Neural cell (in vitro differentiated cells): ENCODE measurements around the gene LRRC3. TPM values are rescaled to one million over a fixed set of nuclear protein-coding genes. Genes with fewer than 3 reads are reported as not detected.

Experiments used
- H2AFZ ChIP-seq: fragments of 200-600, 300-800 bp; sonication (generic), shearing (Covaris generic); 2 replicates; pipeline ENCODE4 v1.6.0; 2014; ENCODE audit warnings: low read depth, mild to moderate bottlenecking, antibody characterized with exemption, low read length, moderate library complexity
- H3F3A ChIP-seq: fragments of 200-600 bp; shearing (Covaris generic); 2 replicates; pipeline ENCODE4 v1.6.1; 2016; ENCODE audit warnings: mild to moderate bottlenecking, moderate library complexity, mixed read lengths, antibody characterized with exemption, low read length; ENCODE audit not compliant: insufficient read depth, poor library complexity, severe bottlenecking
- H3K27ac ChIP-seq: fragments of 200-600, 300-800 bp; sonication (generic), shearing (Covaris generic); 2 replicates; pipeline ENCODE4 v1.5.1; 2014; ENCODE audit warnings: mild to moderate bottlenecking, low read length, moderate library complexity
- H3K27me3 ChIP-seq: fragments of 300-800, 200-600 bp; sonication (generic), shearing (Covaris generic); 2 replicates; pipeline ENCODE4 v1.6.0; 2014; ENCODE audit warnings: mild to moderate bottlenecking, low read depth, low read length, moderate library complexity; ENCODE audit not compliant: insufficient read depth
- H3K36me3 ChIP-seq: fragments of 300-800, 200-600 bp; sonication (generic), shearing (Covaris generic); 2 replicates; pipeline ENCODE4 v1.5.1; 2014; ENCODE audit warnings: mild to moderate bottlenecking, antibody characterized with exemption, low read length, moderate library complexity; ENCODE audit not compliant: insufficient read depth
- H3K4me2 ChIP-seq: fragments of 300-800, 200-600 bp; sonication (generic), shearing (Covaris generic); 2 replicates; pipeline ENCODE4 v1.6.0; 2014; ENCODE audit warnings: mild to moderate bottlenecking, low read length
- H3K4me3 ChIP-seq: fragments of 300-800, 200-600 bp; sonication (generic), shearing (Covaris generic); 2 replicates; pipeline ENCODE4 v1.5.1; 2014; ENCODE audit warnings: mild to moderate bottlenecking, low read length, moderate library complexity
- H3K79me2 ChIP-seq: fragments of 200-600 bp; shearing (Covaris generic); replicated peaks from 2 replicates; pipeline ENCODE4 v1.6.0; 2014; ENCODE audit warnings: mild to moderate bottlenecking, low read length, moderate library complexity; ENCODE audit not compliant: insufficient read depth
- H3K9ac ChIP-seq: fragments of 300-800, 200-600 bp; sonication (generic), shearing (Covaris generic); 2 replicates; pipeline ENCODE4 v1.6.1; 2016; ENCODE audit warnings: mild to moderate bottlenecking, low read length, mixed read lengths
- H3K9me2 ChIP-seq: fragments of 200-600 bp; shearing (Covaris generic); 2 replicates; pipeline ENCODE4 v1.6.1; 2016; ENCODE audit warnings: mild to moderate bottlenecking, low read length, mixed read lengths; ENCODE audit not compliant: insufficient read depth
- H3K9me3 ChIP-seq: fragments of 200-600, 300-800 bp; sonication (generic), shearing (Covaris generic); 2 replicates; pipeline ENCODE4 v1.6.1; 2016; ENCODE audit warnings: mild to moderate bottlenecking, mixed run types, low read length, moderate library complexity, mixed read lengths
- H4K20me1 ChIP-seq: fragments of 200-600 bp; shearing (Covaris generic); 2 replicates; pipeline ENCODE4 v1.6.1; 2016; ENCODE audit warnings: mild to moderate bottlenecking, mixed run types; ENCODE audit not compliant: insufficient read depth
- CTCF ChIP-seq: fragments of 450-650 bp; IDR thresholded peaks from 2 replicates; pipeline ENCODE4 v1.5.1; 2014; ENCODE audit warnings: antibody characterized with exemption, mild to moderate bottlenecking, moderate library complexity; ENCODE audit not compliant: poor library complexity, severe bottlenecking
- EP300 ChIP-seq: fragments of 450-650 bp; conservative IDR thresholded peaks from 2 replicates; pipeline ENCODE4 v1.6.1; 2014; ENCODE audit warnings: antibody characterized with exemption, mild to moderate bottlenecking, moderate library complexity; ENCODE audit not compliant: poor library complexity, severe bottlenecking
- EZH2 ChIP-seq: fragments of 200-600, 300-800 bp; shearing (Covaris generic), sonication (generic); IDR thresholded peaks from 2 replicates; pipeline ENCODE4 v1.6.1; 2014; ENCODE audit warnings: antibody characterized with exemption, low read length, borderline replicate concordance, mild to moderate bottlenecking; ENCODE audit not compliant: insufficient read depth, poor library complexity, severe bottlenecking
- MXI1 ChIP-seq: fragments of 450-650 bp; conservative IDR thresholded peaks from 2 replicates; pipeline ENCODE4 v1.6.1; 2014; ENCODE audit warnings: antibody characterized with exemption, mild to moderate bottlenecking; ENCODE audit not compliant: poor library complexity, severe bottlenecking
- POLR2AphosphoS5 ChIP-seq: IDR thresholded peaks from 2 replicates; pipeline ENCODE4 v1.6.1; 2012
- RAD21 ChIP-seq: fragments of 450-650 bp; conservative IDR thresholded peaks from 2 replicates; pipeline ENCODE4 v1.6.1; 2014; ENCODE audit warnings: antibody characterized with exemption, mild to moderate bottlenecking, moderate library complexity
- REST ChIP-seq: IDR thresholded peaks from 2 replicates; pipeline ENCODE4 v1.6.1; 2012; ENCODE audit warnings: borderline replicate concordance
- SMC3 ChIP-seq: fragments of 450-650 bp; conservative IDR thresholded peaks from 2 replicates; pipeline ENCODE4 v1.6.1; 2014; ENCODE audit warnings: antibody characterized with exemption, mild to moderate bottlenecking, moderate library complexity; ENCODE audit not compliant: poor library complexity
- TAF1 ChIP-seq: IDR thresholded peaks from 2 replicates; pipeline ENCODE4 v1.6.1; 2012; ENCODE audit warnings: low read depth
- polyA plus RNA-seq: library from polyadenylated mRNA; depleted of rRNA; stranded (reverse); fragments of >200 nt; gene quantifications from 2 replicates; pipeline ENCODE4 v1.2.3, GENCODE V29; 2014

The LRRC3 gene
- polyA plus RNA-seq, 1 donor from 2014 or later, result 3.8 TPM

- H3K27ac ChIP-seq, result no peak overlapping the region
- H3K9me2 ChIP-seq, result no peaks in the 10 kb centered on the region
- no peaks in the 10 kb centered on the region for H3F3A ChIP-seq
- no peaks in the 10 kb centered on the region for H3K27me3 ChIP-seq
- H2AFZ ChIP-seq, result no peak overlapping the region
- no peaks in the 10 kb centered on the region for H3K36me3 ChIP-seq
- no peaks in the 10 kb centered on the region for H3K9me3 ChIP-seq
- H3K4me3 ChIP-seq, result no peak overlapping the region
- no peak overlapping the region for H3K4me2 ChIP-seq
- TF ChIP-seq REST (no peak), EZH2 (no peak), SMC3 (no peak), POLR2AphosphoS5 (no peak), EP300 (no peak)
- H3K9ac ChIP-seq, result no peak overlapping the region
- no peaks in the 10 kb centered on the region for H3K79me2 ChIP-seq
- H4K20me1 ChIP-seq, result no peaks in the 10 kb centered on the region
Measured at GRCh38 chr21:44414291-44415072, 40.8 kb upstream of the LRRC3 start.

GRCh38 chr21:44415073-44416025 lies 40.0 kb upstream of the LRRC3 start:
- H3K4me3 ChIP-seq, result no peak overlapping the region
- H4K20me1 ChIP-seq, result no peaks in the 10 kb centered on the region
- H3F3A ChIP-seq, result no peaks in the 10 kb centered on the region
- TF ChIP-seq CTCF, result no peak
- no peak for TF ChIP-seq MXI1
- TF ChIP-seq POLR2AphosphoS5, result no peak
- TF ChIP-seq EP300, result no peak
- no peak for TF ChIP-seq RAD21
- no peak for TF ChIP-seq TAF1
- no peak for TF ChIP-seq REST
- no peak for TF ChIP-seq EZH2
- TF ChIP-seq SMC3, result no peak
- no peak overlapping the region for H3K9ac ChIP-seq
- H3K9me3 ChIP-seq, result no peaks in the 10 kb centered on the region
- H3K4me2 ChIP-seq, result no peak overlapping the region
- no peaks in the 10 kb centered on the region for H3K79me2 ChIP-seq
- H2AFZ ChIP-seq, result no peak overlapping the region
- no peak overlapping the region for H3K27ac ChIP-seq
- no peaks in the 10 kb centered on the region for H3K9me2 ChIP-seq
- no peaks in the 10 kb centered on the region for H3K27me3 ChIP-seq
- H3K36me3 ChIP-seq, result no peaks in the 10 kb centered on the region
